GM21619 (cell line): Measurements from ENCODE around the gene BMI1.
A peak's percentile ranks its signal among the peaks of the same experiment; 100 is the strongest.

Experiments
- ATAC-seq: cut with Tn5 transposase; IDR thresholded peaks from one replicate; pipeline ENCODE4 v1.9.1; 2021; ENCODE audit not compliant: unreplicated experiment

BMI1 gene

DNA sequence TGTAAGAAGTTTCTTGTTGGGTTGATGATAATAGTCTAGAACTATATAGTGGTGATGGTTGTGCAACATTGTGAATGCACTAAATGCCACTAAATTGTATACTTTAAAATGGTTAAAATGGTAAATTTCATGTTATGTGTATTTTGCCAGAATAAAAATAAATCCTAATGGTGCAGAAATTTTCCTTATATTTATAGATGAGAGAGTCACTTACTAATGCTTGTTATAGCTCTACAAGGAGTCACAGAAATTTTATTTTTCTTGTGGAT lies 45.5 kb downstream of the BMI1 start:
- ATAC-seq, result no peak

DNA sequence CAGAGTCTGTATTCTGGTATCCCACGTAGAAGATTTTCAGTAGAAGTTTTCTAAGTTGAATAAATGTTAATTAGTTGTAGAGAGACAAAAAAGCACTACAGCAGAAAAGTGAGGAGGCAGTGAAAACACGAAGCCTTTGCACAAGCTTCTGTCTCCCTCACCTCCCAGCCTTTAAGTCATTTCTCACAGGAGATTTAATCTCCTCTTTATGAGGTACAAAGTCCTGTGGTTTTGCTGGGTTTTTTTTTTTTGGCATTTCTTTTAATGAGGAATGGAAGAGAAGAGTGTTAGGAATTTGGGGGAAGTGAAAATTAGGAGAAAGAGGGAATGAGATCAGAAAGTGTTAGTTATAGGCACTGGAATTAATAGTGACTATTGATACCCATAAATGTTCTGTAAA lies 45.9 kb downstream of the BMI1 start:
- ATAC-seq, result no peak

DNA sequence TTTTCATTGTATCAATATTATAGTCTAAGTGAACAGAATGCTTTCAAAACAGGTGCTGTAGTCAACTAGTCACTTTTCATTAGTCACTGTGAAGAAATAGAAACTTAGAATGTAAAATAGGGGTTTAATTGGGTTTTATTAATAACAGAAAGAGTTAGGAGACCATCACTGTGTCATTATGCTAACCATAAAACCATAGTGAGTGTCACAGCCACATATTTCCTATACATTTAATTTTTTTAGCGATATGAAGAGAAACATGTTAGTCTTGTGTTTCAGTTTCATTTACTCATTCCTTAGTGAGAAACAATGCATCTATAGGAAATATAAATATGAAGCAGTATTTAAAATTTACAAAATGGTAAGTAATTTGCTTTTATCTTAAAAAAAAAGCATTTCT lies 46.6 kb downstream of the BMI1 start:
- ATAC-seq, result no peak

DNA sequence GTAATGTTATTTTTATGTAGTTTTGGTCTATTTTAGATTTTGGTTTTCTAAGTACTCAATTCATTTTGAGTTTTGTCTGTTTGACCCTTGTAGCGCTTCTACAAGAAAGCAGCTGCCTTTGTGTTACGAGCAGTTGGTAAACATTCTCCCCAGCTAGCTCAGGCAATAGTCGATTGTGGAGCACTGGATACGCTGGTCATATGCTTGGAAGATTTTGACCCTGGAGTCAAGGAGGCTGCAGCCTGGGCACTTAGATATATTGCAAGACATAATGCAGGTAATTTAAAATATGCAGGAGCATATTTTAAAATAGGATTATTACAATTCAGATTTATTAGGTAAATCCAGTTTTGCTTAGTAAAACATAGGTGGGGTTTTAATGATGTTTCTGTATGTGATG lies 47.5 kb downstream of the BMI1 start:
- no peak for ATAC-seq

DNA sequence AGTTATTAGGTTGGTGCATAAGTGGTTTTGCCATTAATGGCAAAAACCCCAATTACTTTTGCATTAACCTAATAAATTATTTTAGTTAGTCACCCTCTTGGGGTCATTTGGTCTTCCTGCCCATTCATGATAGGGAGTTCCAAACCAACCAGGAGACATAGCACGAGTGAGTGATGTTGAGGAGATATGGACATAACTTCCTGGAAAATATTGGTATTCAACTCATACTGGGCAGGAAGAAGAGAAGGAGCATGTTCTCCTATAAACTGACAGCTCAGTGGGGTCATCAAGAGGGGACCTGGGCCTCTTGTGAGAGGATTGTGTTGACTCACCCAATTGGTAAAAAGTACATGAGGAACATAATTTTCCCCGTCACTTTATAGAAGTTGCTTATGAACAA lies 48.1 kb downstream of the BMI1 start:
- ATAC-seq, result no peak

DNA sequence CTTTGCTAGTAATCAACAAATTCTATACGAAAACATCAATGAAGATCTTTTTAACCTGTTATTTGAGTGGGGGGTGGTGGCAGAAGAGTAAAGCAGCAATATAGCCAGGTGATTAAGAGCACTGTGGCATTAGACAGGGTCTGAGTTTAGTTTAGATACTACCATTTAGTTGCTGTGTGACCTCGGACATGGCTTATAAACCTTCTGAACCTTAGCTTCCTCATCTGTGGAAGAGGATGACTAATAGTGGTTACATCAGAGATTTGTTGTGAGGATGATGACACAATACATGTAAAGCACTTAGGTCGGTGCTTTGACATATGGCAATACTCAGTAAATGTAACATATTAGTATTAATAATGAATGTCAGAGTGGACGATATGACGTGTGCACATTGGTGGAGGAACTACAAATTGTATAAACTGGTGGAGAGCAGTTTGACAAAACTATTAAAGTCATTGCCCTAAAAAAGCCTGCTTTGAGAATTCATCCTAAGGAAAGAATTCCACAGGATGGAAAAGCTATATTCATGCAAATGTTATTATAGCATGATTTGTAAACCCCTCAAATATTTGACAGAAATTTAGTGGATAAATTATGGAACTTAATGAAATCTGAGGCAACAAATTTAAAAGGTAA lies 48.7 kb downstream of the BMI1 start:
- peak; percentile 46 for ATAC-seq

DNA sequence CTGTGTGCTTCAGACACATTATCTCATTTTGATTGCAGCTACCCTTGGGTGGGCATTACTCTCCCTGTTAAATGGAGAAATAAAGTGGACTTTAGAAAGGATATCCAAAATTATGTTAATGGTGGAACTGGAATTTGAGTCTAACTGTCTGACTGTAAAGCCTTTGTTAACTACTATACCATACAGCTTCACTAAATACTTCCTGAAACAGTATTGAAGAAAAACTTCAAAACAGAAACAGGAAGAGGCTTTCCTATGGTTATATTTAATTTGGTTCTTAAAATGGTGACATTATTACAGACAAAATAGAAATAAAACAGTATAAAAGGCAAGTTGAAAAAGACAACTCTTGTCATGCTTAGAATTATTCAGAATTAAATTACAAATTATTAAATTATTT lies 49.4 kb downstream of the BMI1 start:
- no peak for ATAC-seq

DNA sequence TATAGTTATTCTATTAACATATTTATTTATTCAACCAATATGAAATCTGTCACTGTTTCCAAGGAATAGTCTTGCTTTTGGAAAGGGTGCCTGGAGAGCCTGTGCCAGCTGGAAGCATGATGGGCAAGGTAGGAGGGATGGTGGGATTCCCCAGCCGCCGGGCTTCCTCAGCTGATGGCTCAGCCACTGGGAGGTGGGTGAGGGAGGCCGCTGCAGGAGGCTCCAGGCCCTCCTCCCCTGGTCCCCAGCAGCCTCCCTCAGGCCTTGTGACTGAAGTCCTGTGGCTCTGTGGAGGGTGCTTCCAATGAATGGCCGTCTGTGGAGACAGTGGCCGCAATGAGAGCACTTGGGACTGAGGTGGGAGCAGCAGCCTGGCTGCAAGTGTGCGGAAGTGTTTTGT lies 51.4 kb downstream of the BMI1 start:
- no peak for ATAC-seq

DNA sequence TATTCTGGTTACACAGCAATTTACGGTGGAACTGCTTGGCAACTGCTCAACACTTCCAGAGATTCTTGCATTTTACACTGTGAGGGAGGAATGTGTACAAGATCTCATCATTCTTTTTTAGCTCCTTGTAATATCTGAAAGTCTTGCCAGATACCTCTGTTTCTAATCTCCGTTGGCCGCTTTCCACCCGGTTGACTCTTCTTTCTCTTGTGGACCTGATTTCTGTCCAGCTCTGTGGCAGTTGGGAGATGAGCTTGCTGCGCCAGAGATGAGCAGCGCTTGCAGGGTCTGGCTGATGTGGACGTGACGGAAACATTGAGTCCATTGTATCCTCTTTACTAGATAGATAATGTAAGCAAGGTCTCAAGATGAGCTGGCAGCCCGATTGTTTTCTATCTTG lies 52.0 kb downstream of the BMI1 start:
- no peak for ATAC-seq

DNA sequence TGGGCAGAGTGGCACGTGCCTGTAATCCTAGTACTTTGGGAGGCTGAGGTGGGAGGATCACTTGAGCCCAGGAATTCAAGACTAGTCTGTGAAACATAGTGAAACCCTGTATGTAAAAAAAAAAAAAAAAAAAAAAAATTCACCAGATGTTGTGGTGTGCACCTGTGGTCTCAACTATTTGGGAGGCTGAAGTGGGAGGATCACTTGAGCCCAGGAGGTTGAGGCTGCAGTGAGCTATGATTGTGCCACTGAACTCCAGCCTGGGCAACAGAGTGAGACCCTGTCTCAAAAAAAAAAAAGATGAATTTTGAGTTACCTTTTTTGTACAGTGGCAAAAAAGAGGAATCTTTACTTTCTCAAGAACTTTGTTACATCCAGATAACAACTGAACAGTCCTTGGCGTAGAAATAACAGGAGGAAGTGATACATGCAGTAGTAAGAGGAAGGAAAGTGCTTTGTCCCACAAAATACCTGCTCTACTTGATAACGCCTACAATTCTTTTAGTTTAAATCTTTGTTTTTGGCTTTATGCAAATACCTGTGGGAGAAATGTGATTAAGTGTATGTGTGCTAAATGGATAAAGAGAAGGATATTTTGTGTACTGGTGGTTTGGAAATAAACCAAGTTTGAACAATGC lies 53.7 kb downstream of the BMI1 start:
- no peak for ATAC-seq

DNA sequence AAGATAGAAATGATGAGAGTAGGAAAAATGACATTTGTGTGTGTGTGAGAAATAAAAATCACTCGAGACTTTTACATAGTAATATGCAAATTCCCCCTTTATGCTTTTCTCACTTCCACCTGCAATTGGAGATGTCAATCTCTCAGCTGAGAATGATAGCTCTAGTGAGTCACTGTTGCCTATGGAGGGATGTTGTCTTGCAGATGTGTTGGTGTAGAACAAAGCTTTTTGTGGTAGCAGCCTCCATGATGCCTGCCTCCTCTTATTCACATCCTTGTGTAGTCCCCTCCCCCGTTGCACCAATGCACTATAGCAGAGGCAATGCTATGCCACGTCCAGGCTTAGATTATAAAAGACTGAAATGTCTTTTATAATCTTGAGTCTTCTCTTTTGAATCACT lies 58.2 kb downstream of the BMI1 start:
- ATAC-seq, result peak; percentile 46
